Measurements from ENCODE around the gene LRBA.

GRCh38 chr4:150983851-150984250 is 31.2 kb downstream of the LRBA start:
- TF ChIP-seq, protein P1, sequence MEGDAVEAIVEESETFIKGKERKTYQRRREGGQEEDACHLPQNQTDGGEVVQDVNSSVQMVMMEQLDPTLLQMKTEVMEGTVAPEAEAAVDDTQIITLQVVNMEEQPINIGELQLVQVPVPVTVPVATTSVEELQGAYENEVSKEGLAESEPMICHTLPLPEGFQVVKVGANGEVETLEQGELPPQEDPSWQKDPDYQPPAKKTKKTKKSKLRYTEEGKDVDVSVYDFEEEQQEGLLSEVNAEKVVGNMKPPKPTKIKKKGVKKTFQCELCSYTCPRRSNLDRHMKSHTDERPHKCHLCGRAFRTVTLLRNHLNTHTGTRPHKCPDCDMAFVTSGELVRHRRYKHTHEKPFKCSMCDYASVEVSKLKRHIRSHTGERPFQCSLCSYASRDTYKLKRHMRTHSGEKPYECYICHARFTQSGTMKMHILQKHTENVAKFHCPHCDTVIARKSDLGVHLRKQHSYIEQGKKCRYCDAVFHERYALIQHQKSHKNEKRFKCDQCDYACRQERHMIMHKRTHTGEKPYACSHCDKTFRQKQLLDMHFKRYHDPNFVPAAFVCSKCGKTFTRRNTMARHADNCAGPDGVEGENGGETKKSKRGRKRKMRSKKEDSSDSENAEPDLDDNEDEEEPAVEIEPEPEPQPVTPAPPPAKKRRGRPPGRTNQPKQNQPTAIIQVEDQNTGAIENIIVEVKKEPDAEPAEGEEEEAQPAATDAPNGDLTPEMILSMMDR (IDR thresholded peaks at IDR 0.05; ENCODE audit: borderline replicate concordance, extremely low read depth, low read length, poor library complexity, severe bottlenecking): no peak
- TF ChIP-seq EZH2 (IDR thresholded peaks at IDR 0.05; ENCODE audit: borderline replicate concordance, low read depth, low read length, severe bottlenecking): no peak
